Cerebellar nuclear complex (tissue), 1 donor: ENCODE measurements around the gene ADAT2.
"Not testable (repeated sequence)": the region's sequence is repeated elsewhere in the genome, so short reads cannot be mapped to it uniquely, and the experiment has no call there.

ENCODE experiments used
- DNase-seq, 2 experiments: peaks; one replicate each; lab custom pipeline; 2025; lab: John Stamatoyannopoulos, UW

ADAT2 gene

GRCh38 chr6:143450453-143451371 is at the start of gene ADAT2, which contains the start of gene PEX3:
TSS of gene ADAT2 (minus strand) at chr6:143450695. CDS start at chr6:143450658, 37 bp downstream.
TSS of gene PEX3 (plus strand) at chr6:143450805. CDS start at chr6:143451043, 238 bp downstream.
- DNase-seq: peak; percentile 10 to 48

- DNase-seq: no peak
Measured at GRCh38 chr6:143498428-143498827, 47.9 kb upstream of the ADAT2 start.

GRCh38 chr6:143496974-143497373 is 46.5 kb upstream of the ADAT2 start:
- no peak for DNase-seq

GRCh38 chr6:143490775-143491174 is 40.3 kb upstream of the ADAT2 start:
- no peak for DNase-seq

- no peak for DNase-seq
Measured at GRCh38 chr6:143490244-143490643, 39.7 kb upstream of the ADAT2 start.

GRCh38 chr6:143486752-143487151 is 36.3 kb upstream of the ADAT2 start:
- no peak for DNase-seq

- no peak for DNase-seq
Measured at GRCh38 chr6:143485967-143486366, 35.5 kb upstream of the ADAT2 start.

- no peak for DNase-seq
Measured at GRCh38 chr6:143482593-143482992, 32.1 kb upstream of the ADAT2 start.

GRCh38 chr6:143478479-143479062 is 28.1 kb upstream of the ADAT2 start:
- no peak for DNase-seq

- no peak for DNase-seq
Measured at GRCh38 chr6:143476545-143476944, 26.1 kb upstream of the ADAT2 start.

- DNase-seq: no peak
Measured at GRCh38 chr6:143471822-143472221, 21.3 kb upstream of the ADAT2 start.

- not testable (repeated sequence) for DNase-seq
Measured at GRCh38 chr6:143468823-143469222, 18.3 kb upstream of the ADAT2 start.

- DNase-seq: no peak
Measured at GRCh38 chr6:143468026-143468425, 17.5 kb upstream of the ADAT2 start.

- no peak for DNase-seq
Measured at GRCh38 chr6:143465546-143465945, 15.1 kb upstream of the ADAT2 start.

GRCh38 chr6:143457563-143458359 is 7.3 kb upstream of the ADAT2 start:
- no peak for DNase-seq

GRCh38 chr6:143451531-143451930 is 1.0 kb upstream of the ADAT2 start:
- no peak for DNase-seq

GRCh38 chr6:143449714-143450452 is 612 bp downstream of the ADAT2 start:
- no peak for DNase-seq

GRCh38 chr6:143449082-143449713 is 1.3 kb downstream of the ADAT2 start:
- DNase-seq: no peak

- not testable (repeated sequence) for DNase-seq
Measured at GRCh38 chr6:143447865-143448264, 2.6 kb downstream of the ADAT2 start.

- DNase-seq: no peak
Measured at GRCh38 chr6:143443096-143443495, 7.4 kb downstream of the ADAT2 start.
